Muscle layer of colon (tissue), 2 donors: Measurements from ENCODE around the gene POU2AF3.
A peak's percentile ranks its signal among the peaks of the same experiment; 100 is the strongest.
"Not testable (repeated sequence)": the region's sequence is repeated elsewhere in the genome, so short reads cannot be mapped to it uniquely, and the experiment has no call there.

Source experiments
- H3K27ac ChIP-seq: one replicate; pipeline ENCODE4 v1.7.0; 2013; ENCODE audit warnings: low read depth, mild to moderate bottlenecking, low read length, moderate library complexity
- H3K27me3 ChIP-seq, 2 donors: one replicate each; pipeline ENCODE4 v1.7.0; 2013; ENCODE audit warnings: low read length in 2 of 2, mild to moderate bottlenecking in 2 of 2; ENCODE audit not compliant: insufficient read depth in 2 of 2, control insufficient read depth in 1 of 2
- H3K36me3 ChIP-seq: one replicate; pipeline ENCODE4 v1.7.0; 2013; ENCODE audit warnings: mild to moderate bottlenecking, low read length; ENCODE audit not compliant: insufficient read depth
- H3K4me1 ChIP-seq: one replicate; pipeline ENCODE4 v1.7.0; 2013; ENCODE audit warnings: mild to moderate bottlenecking, low read length; ENCODE audit not compliant: insufficient read depth
- H3K4me3 ChIP-seq, 2 donors: one replicate each; pipeline ENCODE4 v1.7.0; 2013; ENCODE audit warnings: low read length in 2 of 2, low read depth in 1 of 2, mild to moderate bottlenecking in 1 of 2, moderate library complexity in 1 of 2
- H3K9ac ChIP-seq: one replicate; pipeline ENCODE4 v1.7.0; 2013; ENCODE audit warnings: low read length
- H3K9me3 ChIP-seq: one replicate; pipeline ENCODE4 v1.7.0; 2013; ENCODE audit warnings: mild to moderate bottlenecking, low read length
- donor health status: abdominal sarcoma.
- donor health status: Adenocarcinoma of cecum.

Gene POU2AF3, protein sequence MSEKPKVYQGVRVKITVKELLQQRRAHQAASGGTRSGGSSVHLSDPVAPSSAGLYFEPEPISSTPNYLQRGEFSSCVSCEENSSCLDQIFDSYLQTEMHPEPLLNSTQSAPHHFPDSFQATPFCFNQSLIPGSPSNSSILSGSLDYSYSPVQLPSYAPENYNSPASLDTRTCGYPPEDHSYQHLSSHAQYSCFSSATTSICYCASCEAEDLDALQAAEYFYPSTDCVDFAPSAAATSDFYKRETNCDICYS

GRCh38 chr11:111298413-111299100 is at the start of gene POU2AF3:
POU2AF3 (plus strand) TSS chr11:111298546; CDS start chr11:111298582, 36 bp downstream.
- Histone ChIP-seq H3K27ac (peak within 1 kb of the TSS; percentile 85), H3K9ac (peak within 1 kb of the TSS; percentile 65), H3K4me3 (peak within 1 kb of the TSS; percentile 55 to 67), H3K4me1 (peaks cover 26% of the 10 kb centered on the region), H3K9me3 (no peaks in the 10 kb centered on the region), H3K36me3 (no peaks in the 10 kb centered on the region), H3K27me3 (no peaks in the 10 kb centered on the region)

GRCh38 chr11:111250936-111251335 is 47.4 kb upstream of the POU2AF3 start:
- no peaks in the 10 kb centered on the region for H3K4me1 ChIP-seq
- no peaks in the 10 kb centered on the region for H3K27me3 ChIP-seq
- H3K9ac ChIP-seq: no peak overlapping the region
- H3K9me3 ChIP-seq: no peaks in the 10 kb centered on the region
- H3K27ac ChIP-seq: no peak overlapping the region
- H3K36me3 ChIP-seq: no peaks in the 10 kb centered on the region
- no peak overlapping the region for H3K4me3 ChIP-seq

- Histone ChIP-seq H3K36me3 (no peaks in the 10 kb centered on the region), H3K27me3 (no peaks in the 10 kb centered on the region), H3K9me3 (no peaks in the 10 kb centered on the region), H3K4me1 (no peaks in the 10 kb centered on the region), H3K4me3 (no peak overlapping the region), H3K27ac (no peak overlapping the region), H3K9ac (no peak overlapping the region)
Measured at GRCh38 chr11:111253131-111253530, 45.2 kb upstream of the POU2AF3 start.

- Histone ChIP-seq H3K27me3 (no peaks in the 10 kb centered on the region), H3K9ac (no peak overlapping the region), H3K36me3 (no peaks in the 10 kb centered on the region), H3K4me1 (no peaks in the 10 kb centered on the region), H3K27ac (no peak overlapping the region), H3K4me3 (no peak overlapping the region), H3K9me3 (no peaks in the 10 kb centered on the region)
Measured at GRCh38 chr11:111253630-111254029, 44.7 kb upstream of the POU2AF3 start.

GRCh38 chr11:111258046-111258445 is 40.3 kb upstream of the POU2AF3 start:
- Histone ChIP-seq H3K4me3 (no peak overlapping the region), H3K4me1 (no peaks in the 10 kb centered on the region), H3K27ac (no peak overlapping the region), H3K9ac (no peak overlapping the region), H3K36me3 (no peaks in the 10 kb centered on the region), H3K27me3 (no peaks in the 10 kb centered on the region), H3K9me3 (no peaks in the 10 kb centered on the region)

DNA sequence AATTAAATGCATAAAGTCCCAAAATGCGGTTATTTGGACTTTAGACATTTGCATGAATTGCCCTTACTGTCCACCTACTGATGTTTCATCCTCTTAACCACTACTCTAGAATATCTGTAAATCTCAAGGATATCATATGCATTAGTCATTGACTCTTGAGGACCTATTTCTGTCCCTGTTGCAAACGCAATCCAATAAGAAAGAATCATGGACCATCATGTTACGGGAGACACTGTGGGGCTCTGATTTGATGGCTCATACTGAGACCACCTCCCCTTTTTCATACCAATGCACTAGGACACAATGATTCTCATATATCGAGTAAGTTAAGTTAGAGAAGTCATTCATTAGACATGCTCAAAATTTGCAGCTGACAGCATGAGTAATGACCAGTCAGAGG is 38.5 kb upstream of the POU2AF3 start:
- Histone ChIP-seq H3K9ac (no peak overlapping the region), H3K36me3 (no peaks in the 10 kb centered on the region), H3K4me3 (no peak overlapping the region), H3K9me3 (no peaks in the 10 kb centered on the region), H3K4me1 (no peaks in the 10 kb centered on the region), H3K27ac (no peak overlapping the region), H3K27me3 (no peaks in the 10 kb centered on the region)

DNA sequence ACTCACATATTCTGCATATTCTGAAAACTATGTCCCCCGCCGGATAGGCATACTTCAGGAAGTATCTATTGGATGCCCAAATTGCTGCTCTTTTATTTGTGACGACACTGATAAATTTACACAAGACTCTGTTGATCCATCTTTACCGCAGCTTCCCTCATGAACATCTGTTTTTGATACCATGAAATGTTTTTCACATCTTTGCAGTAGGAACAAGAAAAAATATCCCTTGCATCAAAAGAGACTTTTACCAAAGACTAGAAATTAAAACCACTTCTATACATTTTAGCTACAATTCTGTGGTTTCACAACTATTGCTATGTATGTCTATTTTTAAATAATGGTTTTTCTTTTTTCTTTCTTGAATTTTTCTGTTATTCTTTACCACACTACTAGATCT is 37.5 kb upstream of the POU2AF3 start:
- H3K9me3 ChIP-seq: no peaks in the 10 kb centered on the region
- no peak overlapping the region for H3K9ac ChIP-seq
- H3K4me1 ChIP-seq: no peaks in the 10 kb centered on the region
- H3K4me3 ChIP-seq: no peak overlapping the region
- no peak overlapping the region for H3K27ac ChIP-seq
- no peaks in the 10 kb centered on the region for H3K36me3 ChIP-seq
- no peaks in the 10 kb centered on the region for H3K27me3 ChIP-seq

DNA sequence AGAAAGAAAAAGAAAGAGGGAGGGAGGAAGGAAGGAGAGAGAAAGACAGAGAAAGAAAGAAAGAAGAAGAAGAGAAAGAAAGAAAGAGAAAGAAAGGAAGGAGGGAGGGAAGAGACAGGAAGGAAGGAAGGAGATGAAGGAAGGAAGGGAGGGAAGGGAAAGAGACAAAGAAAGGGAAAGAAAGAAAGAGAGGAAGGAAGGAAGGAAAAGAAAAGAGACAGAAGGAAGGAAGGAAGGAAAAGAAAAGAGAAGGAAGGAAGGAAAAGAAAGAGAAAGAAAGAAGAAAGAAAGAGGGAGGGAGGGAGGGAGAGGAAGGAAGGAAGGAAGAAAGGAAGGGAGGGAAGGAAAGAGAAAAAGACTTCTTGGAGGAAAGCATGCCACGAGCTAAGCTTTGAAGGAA is 33.7 kb upstream of the POU2AF3 start:
- no peaks in the 10 kb centered on the region for H3K27me3 ChIP-seq
- no peak overlapping the region for H3K27ac ChIP-seq
- H3K9me3 ChIP-seq: no peaks in the 10 kb centered on the region
- no peak overlapping the region for H3K4me3 ChIP-seq
- H3K36me3 ChIP-seq: no peaks in the 10 kb centered on the region
- no peak overlapping the region for H3K9ac ChIP-seq
- H3K4me1 ChIP-seq: no peaks in the 10 kb centered on the region

GRCh38 chr11:111265421-111265820 is 32.9 kb upstream of the POU2AF3 start:
- Histone ChIP-seq H3K4me1 (no peaks in the 10 kb centered on the region), H3K27me3 (no peaks in the 10 kb centered on the region), H3K9ac (no peak overlapping the region), H3K27ac (no peak overlapping the region), H3K9me3 (no peaks in the 10 kb centered on the region), H3K4me3 (no peak overlapping the region), H3K36me3 (no peaks in the 10 kb centered on the region)

GRCh38 chr11:111268303-111268702 is 30.0 kb upstream of the POU2AF3 start:
- not testable (repeated sequence) for H3K27me3 ChIP-seq, H3K36me3 ChIP-seq, H3K4me3 ChIP-seq, H3K9me3 ChIP-seq, H3K9ac ChIP-seq, H3K4me1 ChIP-seq, H3K27ac ChIP-seq

GRCh38 chr11:111269146-111269868 is 29.0 kb upstream of the POU2AF3 start:
- no peak overlapping the region for H3K4me3 ChIP-seq
- no peak overlapping the region for H3K9ac ChIP-seq
- no peaks in the 10 kb centered on the region for H3K4me1 ChIP-seq
- H3K36me3 ChIP-seq: no peaks in the 10 kb centered on the region
- no peak overlapping the region for H3K27ac ChIP-seq
- H3K9me3 ChIP-seq: no peaks in the 10 kb centered on the region
- H3K27me3 ChIP-seq: no peaks in the 10 kb centered on the region
